CD4-positive, alpha-beta T cell (primary cell): ENCODE measurements around the gene DHCR24. TPM values are rescaled to one million over a fixed set of nuclear protein-coding genes. Genes with fewer than 3 reads are reported as not detected.

ENCODE experiments used
- ATAC-seq: fragments of 200-7000 bp; cut with Tn5 transposase; one replicate; pipeline ENCODE4 v1.10.0; 2022; ENCODE audit warnings: mild to moderate bottlenecking; ENCODE audit not compliant: poor library complexity
- CTCF ChIA-PET: fragments of 350-600 bp; sonication (Branson Sonifier 250); formaldehyde crosslinking; loops from one replicate; lab custom pipeline; 2021; ENCODE audit warnings: antibody characterized with exemption, inconsistent platforms; lab: Charles Lee
- POLR2A ChIA-PET: fragments of 350-600 bp; sonication (Branson Sonifier 250); formaldehyde crosslinking; loops from one replicate; lab custom pipeline; 2021; ENCODE audit warnings: antibody characterized with exemption, inconsistent platforms; lab: Charles Lee
- DNase-seq, 14 experiments: peaks; one replicate each; pipeline ENCODE4 v3.0.0-alpha.2; 2013 to 2020; ENCODE audit warnings: mixed read lengths in 2 of 14
- H3K27ac ChIP-seq, 2 donors: one replicate each; pipeline versions ENCODE4 v1.5.1 to v1.7.0; 2013; ENCODE audit warnings: low read length in 2 of 2, low read depth in 1 of 2, mild to moderate bottlenecking in 1 of 2
- H3K27me3 ChIP-seq, 2 experiments: 1 replicate in 1 of 2; 2 replicates in 1 of 2; pipeline versions ENCODE4 v1.6.1 to v1.7.0; 2013; ENCODE audit warnings: low read length in 2 of 2, control low read depth in 1 of 2, mild to moderate bottlenecking in 1 of 2, moderate library complexity in 1 of 2; ENCODE audit not compliant: insufficient read depth in 2 of 2, control insufficient read depth in 1 of 2
- H3K36me3 ChIP-seq: one replicate; pipeline ENCODE4 v1.6.1; 2013; ENCODE audit warnings: low read length, control low read depth; ENCODE audit not compliant: insufficient read depth
- H3K4me1 ChIP-seq: one replicate; pipeline ENCODE4 v1.6.1; 2013; ENCODE audit warnings: low read length, control low read depth; ENCODE audit not compliant: insufficient read depth
- H3K4me3 ChIP-seq: one replicate; pipeline ENCODE4 v1.5.1; 2013; ENCODE audit warnings: mild to moderate bottlenecking, low read length, moderate library complexity
- H3K9me3 ChIP-seq, 2 experiments: 1 replicate in 1 of 2; 2 replicates in 1 of 2; pipeline versions ENCODE4 v1.6.1 to v1.7.0; 2013; ENCODE audit warnings: low read length in 2 of 2, mild to moderate bottlenecking in 2 of 2, control low read depth in 1 of 2, moderate library complexity in 1 of 2; ENCODE audit not compliant: control insufficient read depth in 1 of 2, insufficient read depth in 1 of 2
- H3K27ac Mint-ChIP-seq: one replicate; pipeline ENCODE4 v1.8.0; 2020; ENCODE audit warnings: mixed read lengths
- H3K27me3 Mint-ChIP-seq: one replicate; pipeline ENCODE4 v1.8.0; 2021; ENCODE audit warnings: mixed read lengths
- H3K36me3 Mint-ChIP-seq: one replicate; pipeline ENCODE4 v1.8.0; 2021; ENCODE audit warnings: low read depth, mixed read lengths
- H3K4me1 Mint-ChIP-seq: one replicate; pipeline ENCODE4 v1.8.0; 2021; ENCODE audit warnings: low read depth, mixed read lengths
- H3K4me3 Mint-ChIP-seq: one replicate; pipeline ENCODE4 v1.8.0; 2020; ENCODE audit warnings: mild to moderate bottlenecking, mixed read lengths
- H3K9me3 Mint-ChIP-seq: one replicate; pipeline ENCODE4 v1.8.0; 2020; ENCODE audit warnings: mixed read lengths
- CTCF ChIP-seq: fragments of 200-600 bp; IDR thresholded peaks from one replicate; pipeline ENCODE4 v1.8.0; 2022; ENCODE audit warnings: antibody characterized with exemption, mild to moderate bottlenecking
- intact Hi-C, 2 experiments: fragments of 100-400 bp; cut with DNase I in 1 of 2; cut with micrococcal nuclease in 1 of 2; formaldehyde crosslinking; loops; one replicate each; pipeline versions ENCODE4 v1.15.1 to v1.9.0; 2023 to 2025; cut with DNase I, micrococcal nuclease
- total RNA-seq, 174 experiments: library from RNA in 2 of 174; stranded (reverse) in 2 of 174; gene quantifications; one replicate each; pipeline ENCODE4 v1.2.3 and lab custom pipeline; 2021 to 2026

DHCR24 gene
- total RNA-seq, 2 experiments from 2014 or later: 0.34 to 0.55 TPM

DNA sequence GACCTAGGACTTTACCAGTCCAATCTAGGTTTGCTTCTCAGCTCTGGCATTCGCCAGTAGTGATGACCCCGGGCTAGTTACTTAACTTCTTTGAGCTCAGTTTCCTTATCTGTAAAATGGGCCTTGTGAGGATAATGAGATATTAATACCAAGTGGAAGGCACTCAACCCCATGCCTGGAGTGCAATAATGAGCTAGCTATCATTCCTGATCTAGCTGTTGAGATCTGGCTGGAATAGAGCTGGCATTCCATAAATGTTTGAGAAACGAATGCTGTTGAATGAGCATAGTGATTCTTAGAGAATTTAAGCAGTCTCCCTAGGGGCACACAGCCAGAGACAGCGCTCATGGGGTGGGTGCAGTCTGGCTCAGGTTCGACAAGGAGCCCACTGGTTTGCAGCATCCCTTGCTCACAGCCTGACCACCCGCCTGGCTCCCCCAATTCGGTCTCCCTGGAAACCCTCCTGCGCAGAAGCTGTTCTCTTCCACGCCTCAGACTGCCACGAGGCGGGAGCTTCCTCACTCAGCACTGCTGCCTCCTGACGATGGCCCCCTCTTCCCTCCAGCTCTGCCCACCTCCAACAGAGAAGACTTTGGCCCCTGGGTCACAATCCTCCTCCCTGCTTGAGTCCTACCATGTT lies 32.5 kb downstream of the DHCR24 start:
- Histone ChIP-seq H3K9me3 (no peaks in the 10 kb centered on the region), H3K4me1 (no peaks in the 10 kb centered on the region), H3K27ac (no peak overlapping the region), H3K36me3 (peaks cover 3% of the 10 kb centered on the region), H3K4me3 (no peak overlapping the region), H3K27me3 (no peaks in the 10 kb centered on the region)
- Mint-ChIP-seq H3K27me3 (no peaks in the 10 kb centered on the region), H3K9me3 (no peaks in the 10 kb centered on the region), H3K27ac (no peak overlapping the region), H3K4me3 (no peak overlapping the region), H3K4me1 (no peaks in the 10 kb centered on the region), H3K36me3 (peaks cover 8% of the 10 kb centered on the region)
- ATAC-seq (no peak), DNase-seq (no peak)
- POLR2A ChIA-PET: no interaction called here
- intact Hi-C loops: no loop called here
- TF ChIP-seq CTCF: no peak
- CTCF ChIA-PET: no interaction called here

DNA sequence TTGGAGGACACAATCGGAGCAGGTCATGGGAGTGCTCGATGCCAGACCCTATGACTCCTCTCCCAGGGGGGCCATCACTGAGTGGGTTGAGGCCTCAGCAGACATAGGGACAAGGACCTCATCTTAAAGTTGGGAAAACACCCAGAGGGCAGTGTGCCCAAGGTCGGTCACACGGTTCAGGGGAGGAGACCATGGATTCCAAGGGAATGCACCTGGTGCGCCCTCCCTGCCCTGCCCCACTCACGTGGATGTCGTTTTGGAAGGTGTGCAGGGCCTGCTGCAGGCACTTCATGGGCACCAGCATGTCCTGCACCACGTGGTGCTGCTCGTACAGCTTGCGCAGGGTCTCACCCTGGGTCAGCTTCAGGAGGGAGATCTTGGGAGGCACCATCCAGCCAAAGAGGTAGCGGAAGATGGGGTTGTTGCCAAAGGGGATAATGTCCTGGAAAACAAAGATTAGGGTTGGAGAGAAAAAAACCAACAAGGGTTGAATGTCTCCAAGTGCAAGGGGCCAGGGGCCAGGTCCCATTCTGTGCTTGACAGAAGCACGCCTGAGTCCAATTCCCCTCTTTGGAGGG lies 33.1 kb downstream of the DHCR24 start:
- no peaks in the 10 kb centered on the region for H3K27me3 Mint-ChIP-seq
- no peaks in the 10 kb centered on the region for H3K4me1 ChIP-seq
- POLR2A ChIA-PET: no interaction called here
- TF ChIP-seq CTCF: no peak
- H3K27ac Mint-ChIP-seq: no peak overlapping the region
- peaks cover 8% of the 10 kb centered on the region for H3K36me3 Mint-ChIP-seq
- H3K4me3 ChIP-seq: no peak overlapping the region
- H3K9me3 ChIP-seq: no peaks in the 10 kb centered on the region
- no peak overlapping the region for H3K4me3 Mint-ChIP-seq
- no peaks in the 10 kb centered on the region for H3K9me3 Mint-ChIP-seq
- no peak for DNase-seq
- H3K36me3 ChIP-seq: peaks cover 3% of the 10 kb centered on the region
- H3K4me1 Mint-ChIP-seq: no peaks in the 10 kb centered on the region
- intact Hi-C loops: no loop called here
- ATAC-seq: no peak
- no peak overlapping the region for H3K27ac ChIP-seq
- CTCF ChIA-PET: no interaction called here
- no peaks in the 10 kb centered on the region for H3K27me3 ChIP-seq

GRCh38 chr1:54853096-54853792 lies 33.8 kb downstream of the DHCR24 start:
- ChIA-PET CTCF (no interaction called here), POLR2A (no interaction called here)
- H3K27ac ChIP-seq: no peak overlapping the region
- Mint-ChIP-seq H3K4me1 (no peaks in the 10 kb centered on the region), H3K9me3 (no peaks in the 10 kb centered on the region), H3K4me3 (no peak overlapping the region), H3K27me3 (no peaks in the 10 kb centered on the region), H3K27ac (no peak overlapping the region), H3K36me3 (peaks cover 8% of the 10 kb centered on the region)
- H3K36me3 ChIP-seq: peaks cover 3% of the 10 kb centered on the region
- no peak for TF ChIP-seq CTCF
- H3K9me3 ChIP-seq: no peaks in the 10 kb centered on the region
- no peak for ATAC-seq
- intact Hi-C loops: no loop called here
- H3K4me3 ChIP-seq: no peak overlapping the region
- no peak for DNase-seq
- no peaks in the 10 kb centered on the region for H3K4me1 ChIP-seq
- H3K27me3 ChIP-seq: no peaks in the 10 kb centered on the region
